HG03378 (cell line): ENCODE data around the gene TSNAXIP1.
A peak's percentile ranks its signal among the peaks of the same experiment; 100 is the strongest.

Source experiments
- ATAC-seq: cut with Tn5 transposase; IDR thresholded peaks from one replicate; pipeline ENCODE4 v1.9.1; 2021; ENCODE audit warnings: mild to moderate bottlenecking, moderate library complexity; ENCODE audit not compliant: unreplicated experiment

Gene TSNAXIP1, protein sequence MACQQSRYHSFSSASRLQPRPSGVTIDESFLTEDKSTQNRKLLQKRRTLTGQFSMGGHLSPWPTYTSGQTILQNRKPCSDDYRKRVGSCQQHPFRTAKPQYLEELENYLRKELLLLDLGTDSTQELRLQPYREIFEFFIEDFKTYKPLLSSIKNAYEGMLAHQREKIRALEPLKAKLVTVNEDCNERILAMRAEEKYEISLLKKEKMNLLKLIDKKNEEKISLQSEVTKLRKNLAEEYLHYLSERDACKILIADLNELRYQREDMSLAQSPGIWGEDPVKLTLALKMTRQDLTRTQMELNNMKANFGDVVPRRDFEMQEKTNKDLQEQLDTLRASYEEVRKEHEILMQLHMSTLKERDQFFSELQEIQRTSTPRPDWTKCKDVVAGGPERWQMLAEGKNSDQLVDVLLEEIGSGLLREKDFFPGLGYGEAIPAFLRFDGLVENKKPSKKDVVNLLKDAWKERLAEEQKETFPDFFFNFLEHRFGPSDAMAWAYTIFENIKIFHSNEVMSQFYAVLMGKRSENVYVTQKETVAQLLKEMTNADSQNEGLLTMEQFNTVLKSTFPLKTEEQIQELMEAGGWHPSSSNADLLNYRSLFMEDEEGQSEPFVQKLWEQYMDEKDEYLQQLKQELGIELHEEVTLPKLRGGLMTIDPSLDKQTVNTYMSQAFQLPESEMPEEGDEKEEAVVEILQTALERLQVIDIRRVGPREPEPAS

GRCh38 chr16:67806428-67807147 lies at the start of gene TSNAXIP1, which contains the start of gene RANBP10:
TSS of gene TSNAXIP1 (plus strand) at chr16:67806889. CDS start at chr16:67807150, 261 bp downstream.
TSS of gene RANBP10 (minus strand) at chr16:67806560. CDS start at chr16:67806536, 24 bp downstream.
- ATAC-seq = peak; percentile 97

GRCh38 chr16:67758006-67758405 lies 48.7 kb upstream of the TSNAXIP1 start:
- ATAC-seq = no peak

- no peak for ATAC-seq
Measured at GRCh38 chr16:67758966-67759365, 47.7 kb upstream of the TSNAXIP1 start.

- no peak for ATAC-seq
Measured at GRCh38 chr16:67760206-67760955, 46.3 kb upstream of the TSNAXIP1 start.

DNA sequence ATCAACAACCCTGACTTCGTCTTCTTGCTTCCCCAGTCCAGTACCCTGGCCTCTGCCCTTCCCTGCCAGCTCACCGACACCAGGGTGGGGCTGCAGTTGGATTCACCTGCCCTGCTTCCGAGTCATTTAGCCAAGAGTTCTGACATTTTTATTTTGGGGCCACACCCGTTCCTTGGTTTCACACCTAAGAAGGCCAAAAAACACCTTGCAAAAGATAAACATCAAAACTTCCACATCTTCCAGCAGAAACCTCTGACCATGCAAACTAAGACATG lies 45.8 kb upstream of the TSNAXIP1 start:
- ATAC-seq = no peak

DNA sequence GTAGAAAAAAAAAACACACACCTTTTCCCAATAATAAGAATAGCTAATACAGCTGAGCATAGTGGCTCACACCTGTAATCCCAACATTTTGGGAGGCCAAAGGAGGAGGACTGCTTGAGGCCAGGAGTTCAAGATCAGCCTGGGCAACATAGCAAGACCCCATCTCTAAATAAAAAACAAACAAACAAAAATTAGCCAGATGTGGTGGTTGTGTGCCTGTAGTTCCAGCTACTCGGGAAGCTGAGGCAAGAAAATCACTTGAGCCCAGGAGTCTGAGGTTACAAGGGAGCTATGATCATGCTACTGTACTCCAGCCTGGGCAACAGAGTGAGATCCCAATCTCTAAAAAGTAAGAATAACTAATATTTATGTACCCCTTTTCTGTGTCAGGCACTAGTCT lies 44.8 kb upstream of the TSNAXIP1 start:
- no peak for ATAC-seq

DNA sequence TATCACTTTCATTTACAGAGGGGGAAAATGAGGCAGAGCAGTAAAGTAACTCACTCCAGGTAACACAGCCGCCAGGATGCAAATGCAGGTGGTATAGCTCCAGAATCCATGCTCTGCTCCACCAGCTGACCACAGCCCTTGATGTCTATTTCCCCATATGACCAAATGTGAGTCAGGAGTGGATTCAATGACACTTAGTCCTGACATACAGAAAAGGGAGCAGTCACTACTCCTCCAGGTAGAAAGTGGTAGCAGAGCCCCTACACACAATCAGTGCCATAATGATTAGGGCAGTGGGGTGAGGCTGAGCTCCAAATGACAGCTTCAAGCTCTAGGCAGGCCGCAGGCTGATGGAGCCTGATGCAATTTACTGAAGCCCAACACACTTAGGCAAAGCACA lies 44.3 kb upstream of the TSNAXIP1 start:
- no peak for ATAC-seq

GRCh38 chr16:67763066-67763465 lies 43.6 kb upstream of the TSNAXIP1 start:
- no peak for ATAC-seq

DNA sequence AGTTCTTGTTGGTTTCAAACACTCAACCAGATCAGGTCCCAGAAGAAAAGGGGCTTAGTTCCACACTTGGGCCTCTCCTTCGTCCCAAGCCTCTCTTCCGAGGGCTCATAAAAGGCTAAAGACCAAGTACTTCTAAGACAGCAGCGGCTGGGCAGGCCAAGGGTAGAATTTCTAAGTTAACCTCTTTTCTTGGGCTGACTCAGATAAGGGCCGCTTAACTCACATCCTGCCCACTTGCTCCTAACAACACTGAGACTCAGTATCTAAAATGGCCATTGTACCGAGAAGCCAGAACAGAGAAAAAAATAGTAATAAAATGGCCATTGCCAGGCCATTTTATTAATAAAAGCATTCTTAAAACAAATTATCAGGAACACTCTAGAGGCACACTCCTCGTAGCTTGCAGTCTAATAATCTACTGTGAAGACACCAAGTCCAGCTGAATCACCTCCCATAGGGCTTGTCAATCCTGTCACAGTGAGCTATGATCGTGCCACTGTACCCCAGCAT lies 42.5 kb upstream of the TSNAXIP1 start:
- no peak for ATAC-seq

DNA sequence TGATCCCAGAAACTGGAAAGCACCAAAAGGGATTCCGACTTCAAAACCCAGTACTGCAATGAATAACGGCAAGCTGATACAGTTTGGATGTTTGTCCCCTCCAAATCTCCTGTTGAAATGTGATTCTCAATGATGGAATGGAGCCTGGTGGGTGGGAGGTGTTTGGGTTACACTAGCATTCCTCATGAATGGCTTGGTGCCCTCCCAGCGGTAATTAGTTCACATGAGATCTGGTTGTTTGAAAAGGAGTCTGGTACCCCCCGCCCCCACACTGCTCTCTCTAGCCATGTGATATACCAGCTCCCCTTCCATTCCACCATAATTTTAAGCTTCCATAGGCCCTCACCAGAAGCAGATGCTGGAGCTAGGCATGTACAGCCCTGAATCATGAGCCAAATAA lies 40.4 kb upstream of the TSNAXIP1 start:
- ATAC-seq = no peak

- no peak for ATAC-seq
Measured at GRCh38 chr16:67767953-67768352, 38.7 kb upstream of the TSNAXIP1 start.

- no peak for ATAC-seq
Measured at GRCh38 chr16:67770346-67770991, 36.2 kb upstream of the TSNAXIP1 start.

DNA sequence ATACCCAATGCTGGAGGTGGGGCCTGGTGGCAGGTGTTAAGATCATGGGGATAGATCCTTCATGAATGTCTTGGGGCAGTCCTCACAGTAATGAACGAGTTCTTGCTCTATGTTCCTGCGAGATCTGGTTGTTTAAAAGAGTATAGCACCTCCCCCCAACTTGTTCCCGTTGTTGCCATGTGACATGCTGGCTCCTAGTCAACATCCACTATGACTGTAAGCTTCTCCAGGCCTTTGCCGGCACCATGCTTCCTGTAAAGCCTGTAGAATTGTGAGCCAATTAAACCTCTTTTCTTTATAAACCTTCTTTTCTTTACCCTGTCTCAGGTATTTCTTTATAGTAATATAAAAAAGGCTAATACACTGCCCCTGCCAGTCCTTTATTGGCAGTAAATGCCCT lies 33.6 kb upstream of the TSNAXIP1 start:
- ATAC-seq = no peak

DNA sequence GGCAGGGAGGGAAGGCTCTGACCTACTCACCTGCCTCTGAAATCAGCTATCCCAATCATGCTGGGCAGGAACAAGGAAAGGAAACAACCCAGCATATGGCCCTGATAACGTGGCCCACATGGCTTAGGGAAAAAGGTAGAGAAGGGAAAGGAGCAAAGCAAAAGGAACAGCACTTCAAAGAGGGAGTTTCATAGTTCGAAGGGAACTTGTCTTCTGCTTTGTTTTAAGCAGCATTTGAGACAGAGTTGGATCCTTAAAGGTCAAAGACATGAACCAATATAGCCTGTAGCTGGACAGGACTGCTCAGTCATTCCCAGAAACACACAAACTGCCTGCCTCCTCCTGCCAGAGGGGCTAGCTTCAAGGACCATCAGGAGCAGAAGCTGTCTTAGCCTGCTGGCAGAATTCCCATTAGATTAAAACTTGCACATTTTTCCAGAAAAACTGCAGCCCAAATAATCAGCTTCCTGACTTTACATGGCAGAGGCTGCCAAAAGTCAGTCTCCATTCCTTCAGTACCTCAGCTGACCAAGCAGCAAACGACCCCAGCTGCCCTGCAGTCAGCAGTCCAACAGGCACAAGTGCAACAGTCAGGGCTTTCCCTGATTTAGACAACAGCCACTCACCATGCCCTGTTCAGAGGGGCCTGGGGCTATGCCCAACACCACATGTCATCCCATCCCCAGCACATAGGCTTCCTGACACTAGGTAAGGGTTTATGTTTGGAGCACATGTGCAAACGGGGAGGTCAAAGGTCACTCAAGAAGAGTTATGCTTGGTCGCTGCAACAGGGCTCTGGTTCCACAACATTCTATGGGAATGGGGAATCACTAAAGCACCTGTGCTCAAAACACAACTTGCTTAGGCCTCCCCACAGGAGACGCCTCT lies 32.9 kb upstream of the TSNAXIP1 start:
- ATAC-seq = no peak

DNA sequence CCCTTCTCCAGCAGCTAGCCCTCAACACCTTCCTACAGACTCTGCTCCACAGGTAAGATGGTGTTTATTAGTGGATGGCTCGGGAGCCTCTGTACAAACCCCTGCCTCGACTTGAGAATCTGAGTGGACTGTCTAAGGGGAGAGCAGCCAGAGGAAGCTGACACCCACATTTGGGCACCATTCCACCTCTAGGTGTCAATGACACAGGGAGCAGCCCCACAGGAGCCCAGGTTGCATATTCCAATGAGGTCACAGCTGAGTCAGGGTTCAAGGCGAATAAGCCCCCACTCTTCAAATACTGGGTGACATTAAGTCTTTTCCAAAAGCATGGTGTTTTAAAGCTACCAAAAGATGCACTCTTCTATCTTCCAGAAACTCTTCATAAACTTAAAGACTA lies 32.2 kb upstream of the TSNAXIP1 start:
- no peak for ATAC-seq

- ATAC-seq = no peak
Measured at GRCh38 chr16:67775273-67775672, 31.4 kb upstream of the TSNAXIP1 start.

DNA sequence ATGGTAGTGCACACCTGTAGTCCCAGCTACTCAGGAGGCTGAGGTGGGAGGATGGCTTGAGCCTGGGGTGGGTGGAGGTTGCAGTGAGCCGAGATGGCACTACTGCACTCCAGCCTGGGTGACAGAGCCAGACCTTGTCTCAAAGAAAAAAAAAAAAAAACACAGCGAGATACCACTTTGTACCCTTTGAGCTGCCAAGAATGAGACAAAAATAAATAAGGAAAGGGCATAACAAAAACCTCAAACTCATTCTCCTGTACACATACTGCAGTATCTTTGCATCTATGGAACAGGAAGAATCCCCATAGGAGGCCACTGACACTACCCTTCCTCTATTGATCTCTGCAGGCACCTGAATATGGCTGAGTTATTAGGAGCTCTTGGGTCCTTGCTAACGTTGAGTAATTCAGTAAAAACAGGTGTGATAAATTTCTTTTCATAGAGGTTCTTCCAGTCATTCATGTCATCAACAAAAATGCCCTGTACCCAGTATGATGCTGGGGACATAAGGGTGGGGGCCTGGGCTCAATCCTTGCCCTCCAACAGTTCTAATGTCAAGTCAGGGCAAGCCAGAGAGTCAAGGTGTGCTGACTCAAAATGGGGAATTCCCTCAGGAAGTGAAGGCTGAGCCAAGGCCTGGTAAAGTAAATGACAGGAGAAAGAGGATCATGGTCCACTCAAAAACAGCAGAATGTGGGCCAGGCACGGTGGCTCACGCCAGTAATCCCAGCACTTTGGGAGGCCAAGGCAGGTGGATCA lies 27.3 kb upstream of the TSNAXIP1 start:
- no peak for ATAC-seq

DNA sequence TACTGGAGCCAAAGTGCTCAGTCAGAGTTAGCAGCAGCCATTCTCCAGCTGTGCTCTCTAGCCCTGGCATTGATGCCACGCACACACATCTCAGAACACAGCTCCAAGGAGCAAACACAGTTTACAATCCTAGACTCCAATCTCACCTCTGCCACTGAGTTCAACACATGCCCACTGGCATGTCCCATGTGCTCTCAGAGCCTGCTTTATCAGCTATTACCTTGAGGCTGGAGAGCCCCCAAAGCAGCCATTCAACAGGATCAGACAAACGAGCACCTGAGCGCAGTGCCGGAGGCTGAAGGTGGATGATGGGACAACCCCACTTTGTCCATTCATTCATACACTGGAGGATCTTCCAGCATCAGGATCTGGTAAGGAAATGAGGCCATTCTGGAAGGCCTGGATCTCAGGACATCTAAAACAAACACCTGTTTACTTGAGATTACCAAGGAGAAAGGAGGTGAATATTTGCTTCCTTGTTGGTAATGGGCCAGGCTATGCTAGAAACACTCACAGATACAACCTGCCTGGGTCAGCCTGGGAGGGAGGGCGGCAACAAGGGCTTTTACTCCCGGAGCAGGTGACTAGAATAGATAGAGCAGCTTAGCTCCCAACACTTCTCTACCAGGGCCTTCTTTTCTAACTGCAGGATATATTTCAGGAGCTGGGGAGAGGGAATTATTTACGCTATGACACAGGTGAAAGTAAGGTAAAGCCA lies 25.7 kb upstream of the TSNAXIP1 start:
- ATAC-seq = no peak
